IPS-NIHi7 (cell line): ENCODE measurements around the gene MAGEA2B.
"Not testable (repeated sequence)": the region's sequence is repeated elsewhere in the genome, so short reads cannot be mapped to it uniquely, and the experiment has no call there.

Source experiments
- DNase-seq: peaks from one replicate; pipeline ENCODE4 v3.0.0; 2012; ENCODE audit warnings: mixed read lengths; ENCODE audit errors: extremely low spot score

Gene MAGEA2B

DNA sequence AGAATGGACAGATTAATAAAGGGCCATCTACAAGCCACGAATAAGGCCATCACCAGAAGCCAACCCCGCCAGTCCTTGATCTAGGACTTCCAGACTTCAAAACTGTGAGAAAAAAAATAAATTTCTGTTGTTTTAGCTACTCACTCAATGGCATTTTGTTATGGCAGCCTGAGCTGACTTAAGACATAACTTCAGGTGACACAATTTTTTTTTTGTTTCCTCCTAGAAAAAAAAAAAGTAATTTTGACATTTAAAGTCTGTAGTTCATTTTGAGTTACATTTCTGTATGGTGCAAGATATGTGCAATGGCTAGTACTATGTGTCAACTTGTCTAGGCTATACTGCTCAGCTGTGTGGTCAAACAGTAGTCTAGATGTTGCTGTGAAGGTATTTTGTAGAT is 44.5 kb downstream of the MAGEA2B start, which contains the start of gene CSAG3:
Gene CSAG3, plus strand, starts transcription at position 301 of the 400 bp plus-strand sequence.
- not testable (repeated sequence) for DNase-seq

DNA sequence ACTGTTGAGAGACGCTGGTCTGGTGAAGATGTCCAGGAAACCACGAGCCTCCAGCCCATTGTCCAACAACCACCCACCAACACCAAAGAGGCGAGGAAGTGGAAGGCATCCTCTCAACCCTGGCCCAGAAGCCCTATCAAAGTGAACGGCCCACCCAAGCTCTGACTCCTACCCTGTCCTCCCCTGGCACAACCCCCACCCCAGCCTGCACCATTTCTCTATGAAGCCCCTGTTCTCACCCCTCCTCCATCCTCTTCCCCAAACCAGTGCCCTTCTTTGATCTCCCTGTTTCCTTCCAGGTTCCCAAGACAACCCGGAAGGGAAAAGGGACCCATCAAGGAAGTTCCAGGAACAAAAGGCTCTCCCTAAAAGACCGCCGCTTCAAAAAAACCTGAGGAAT is 45.1 kb downstream of the MAGEA2B start:
- DNase-seq = not testable (repeated sequence)

DNA sequence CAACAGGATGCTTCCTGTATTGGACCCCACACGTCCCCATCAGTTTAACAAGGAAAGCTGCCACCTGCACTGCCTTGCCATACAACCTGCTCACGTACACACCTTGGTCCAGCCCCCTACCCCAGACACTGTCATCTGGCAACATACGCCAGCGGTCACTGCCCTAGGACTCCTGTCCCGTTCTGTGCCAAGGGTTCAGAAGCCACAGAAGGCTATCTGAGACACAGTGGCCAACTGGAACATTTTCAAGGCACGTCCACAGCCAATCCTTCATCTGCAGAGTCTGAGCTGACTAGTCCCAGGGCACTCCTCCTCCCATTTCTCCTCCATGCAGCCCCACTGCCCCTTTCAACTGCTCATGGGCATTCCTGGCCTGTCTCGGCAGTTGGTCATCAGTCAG is 47.2 kb downstream of the MAGEA2B start:
- DNase-seq = not testable (repeated sequence)

DNA sequence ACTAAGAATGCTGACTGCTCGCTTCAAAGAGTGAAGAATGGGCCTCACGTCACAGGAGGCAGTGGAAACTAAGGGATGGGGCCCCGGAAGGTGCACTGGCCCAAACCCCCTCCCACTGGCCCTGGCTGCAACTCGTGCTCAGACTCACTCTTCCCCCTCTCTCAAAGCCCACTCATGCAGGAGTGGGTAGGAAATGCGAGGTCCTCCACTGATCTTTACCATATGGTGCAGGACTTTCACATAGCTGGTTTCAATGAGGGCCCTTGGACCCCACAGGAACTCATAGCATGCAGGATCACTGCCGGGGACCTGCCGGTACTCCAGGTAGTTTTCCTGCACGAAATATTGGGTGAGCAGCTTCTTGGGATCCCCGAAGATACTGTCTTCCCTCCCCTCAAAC is 52.1 kb downstream of the MAGEA2B start:
- DNase-seq = not testable (repeated sequence)
